Melanocyte of skin (primary cell): ENCODE data around the gene HECTD3. TPM values are rescaled to one million over a fixed set of nuclear protein-coding genes. Genes with fewer than 3 reads are reported as not detected.

Experiments used
- total RNA-seq, 2 donors: library from RNA; depleted of rRNA; stranded (reverse); fragments of >200 nt; gene quantifications; 2 replicates each; pipeline ENCODE4 v1.2.3, GENCODE V29; 2012

The HECTD3 gene
- total RNA-seq, result 10 to 100 TPM; 40.6 to 42.0 TPM

DNA sequence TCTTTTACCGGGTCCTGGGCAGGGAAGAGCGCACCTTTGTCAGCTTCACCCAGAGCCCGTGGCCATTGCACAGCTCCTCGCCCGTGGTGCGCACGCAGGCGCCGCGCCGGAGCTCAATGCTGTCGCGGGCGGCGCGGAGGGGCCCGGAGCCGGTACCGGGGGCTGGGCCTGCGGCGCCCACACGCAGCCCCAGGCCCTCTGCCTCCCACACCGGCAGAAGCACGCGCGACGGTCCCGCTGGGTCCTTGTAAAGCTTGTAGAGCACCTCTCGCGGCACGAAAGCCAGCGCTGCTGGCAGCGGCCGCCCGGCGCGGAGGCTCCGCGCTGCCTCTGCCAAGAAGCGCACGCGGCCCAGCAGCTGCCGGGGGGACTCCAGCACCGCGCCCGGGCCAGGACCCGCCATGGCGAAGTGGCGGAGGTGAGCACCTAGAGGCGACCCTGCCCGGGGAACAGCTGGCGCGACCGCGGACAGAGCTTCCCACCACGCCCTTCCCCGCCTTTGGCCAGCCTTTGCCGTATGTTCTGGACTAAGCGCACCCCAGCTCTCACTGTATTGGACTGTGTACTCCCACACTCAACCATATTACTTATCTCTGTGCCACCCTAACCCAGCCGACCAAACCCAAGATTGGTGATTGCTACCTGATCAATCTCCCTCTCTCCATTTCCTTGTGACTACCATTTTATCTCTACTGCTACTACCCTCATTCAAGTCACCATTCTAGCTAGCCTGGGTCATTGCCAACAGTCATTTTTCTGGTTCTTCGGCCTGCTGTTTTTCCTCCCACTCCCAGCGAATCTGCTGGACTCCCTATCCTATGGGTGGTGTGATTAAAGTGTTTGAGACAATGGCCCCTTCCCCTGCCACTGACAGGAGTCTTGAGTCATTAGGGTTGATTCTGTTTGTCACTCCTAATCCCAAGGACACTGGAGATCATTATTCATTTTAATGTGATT lies at the start of gene HECTD3:
Gene HECTD3 (minus strand): TSS at position 470 of the 957 bp plus-strand sequence. CDS start 67 bp downstream, at position 403.

GRCh38 chr1:45011837-45012638 lies 914 bp upstream of the HECTD3 start, which contains the start of gene UROD:
Gene UROD (plus strand): TSS chr1:45012254. CDS start chr1:45012266, 12 bp downstream.

Other genes with a start within 250 kb of the HECTD3 start
- 100 to 1,000 TPM; 546 to 709 TPM for gene RPS8, start 235.8 kb downstream of the HECTD3 start, total RNA-seq
- gene BEST4, start 223.2 kb downstream of the HECTD3 start, total RNA-seq, result under 1 TPM in 1 of 2 donors, not detected in 1; under 0.01 TPM
- gene PLK3, start 210.9 kb downstream of the HECTD3 start, total RNA-seq, result 10 to 100 TPM in 1 of 2 donors, 1 to 10 TPM in 1; 7.2 to 23.0 TPM
- under 1 TPM in 1 of 2 donors, not detected in 1; 0.34 TPM for gene DYNLT4, start 204.0 kb downstream of the HECTD3 start, total RNA-seq
- 1 to 10 TPM; 3.8 to 10.0 TPM for gene BTBD19, start 202.8 kb downstream of the HECTD3 start, total RNA-seq
- gene PTCH2, start 168.1 kb downstream of the HECTD3 start, total RNA-seq, result under 1 TPM; under 0.01 to 0.33 TPM
- gene EIF2B3, start 24.7 kb downstream of the HECTD3 start, total RNA-seq, result 10 to 100 TPM; 27.9 to 44.6 TPM
- gene UROD, start 930 bp upstream of the HECTD3 start, total RNA-seq, result 100 to 1,000 TPM; 131 to 137 TPM
- under 1 TPM in 1 of 2 donors, not detected in 1; 0.69 TPM for gene ZSWIM5, start 195.3 kb upstream of the HECTD3 start, total RNA-seq